Thyroid gland (tissue), 4 donors: ENCODE results near the gene UBA1.

Experiments
- CTCF ChIP-seq, 6 experiments: fragments of 200-600 bp in 3 of 6; fragments of 450-650 bp in 3 of 6; sonication (generic) in 3 of 6; IDR thresholded peaks; one replicate each; pipeline ENCODE4 v1.5.1; 2016 to 2019; ENCODE audit warnings: antibody characterized with exemption in 6 of 6, mild to moderate bottlenecking in 2 of 6, inconsistent platforms in 1 of 6, moderate library complexity in 1 of 6
- POLR2A ChIP-seq, 2 donors: fragments of 450-650 bp; IDR thresholded peaks; one replicate each; pipeline ENCODE4 v1.6.1; 2017; ENCODE audit warnings: antibody characterized with exemption in 2 of 2, mild to moderate bottlenecking in 2 of 2, moderate library complexity in 1 of 2

GRCh38 chrX:47216393-47216925, 22.8 kb downstream of the UBA1 start:
- no peak for TF ChIP-seq CTCF (IDR thresholded peaks at IDR 0.05)
- TF ChIP-seq POLR2A (IDR thresholded peaks at IDR 0.05), result no peak
